ENCODE measurements around the gene NOXO1. TPM values are rescaled to one million over a fixed set of nuclear protein-coding genes. Genes with fewer than 3 reads are reported as not detected.

The NOXO1 gene
- total and polyA plus RNA-seq, 9 of the 15 experiments (the other 6 are each of a cell fraction or from before 2014, with no cell fraction given), result not detected

DNA sequence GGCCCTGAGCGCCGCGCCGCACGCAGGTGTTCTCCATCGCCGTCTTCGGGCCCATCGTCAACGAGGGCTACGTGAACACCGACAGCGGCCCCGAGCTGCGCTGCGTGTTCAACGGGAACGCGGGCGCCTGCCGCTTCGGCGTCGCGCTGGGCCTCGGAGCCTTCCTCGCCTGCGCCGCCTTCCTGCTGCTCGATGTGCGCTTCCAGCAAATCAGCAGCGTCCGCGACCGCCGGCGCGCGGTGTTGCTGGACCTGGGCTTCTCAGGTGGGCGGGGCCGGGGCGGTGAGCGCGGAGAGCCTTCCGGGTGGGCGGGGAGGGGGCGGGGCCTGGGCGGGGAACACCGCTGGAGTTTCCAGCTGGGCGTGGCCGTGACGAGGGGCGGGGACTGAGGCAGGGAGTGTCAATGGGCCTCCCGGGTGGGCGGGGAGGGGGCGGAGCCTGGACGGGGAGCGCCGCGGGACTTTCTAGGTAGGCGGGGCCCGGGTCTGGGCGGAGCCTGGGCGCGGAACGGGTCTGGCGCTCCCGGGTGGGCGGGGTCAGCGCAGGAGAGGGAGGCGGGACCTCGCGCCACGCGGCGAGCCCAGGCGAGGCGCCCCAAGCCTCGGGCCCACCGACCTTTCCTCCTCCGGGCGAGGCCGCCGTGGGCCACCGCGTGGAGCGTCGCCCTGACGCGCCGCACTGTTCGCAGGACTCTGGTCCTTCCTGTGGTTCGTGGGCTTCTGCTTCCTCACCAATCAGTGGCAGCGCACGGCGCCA lies 10.9 kb upstream of the NOXO1 start (continued):
- TF ChIP-seq, protein P1, sequence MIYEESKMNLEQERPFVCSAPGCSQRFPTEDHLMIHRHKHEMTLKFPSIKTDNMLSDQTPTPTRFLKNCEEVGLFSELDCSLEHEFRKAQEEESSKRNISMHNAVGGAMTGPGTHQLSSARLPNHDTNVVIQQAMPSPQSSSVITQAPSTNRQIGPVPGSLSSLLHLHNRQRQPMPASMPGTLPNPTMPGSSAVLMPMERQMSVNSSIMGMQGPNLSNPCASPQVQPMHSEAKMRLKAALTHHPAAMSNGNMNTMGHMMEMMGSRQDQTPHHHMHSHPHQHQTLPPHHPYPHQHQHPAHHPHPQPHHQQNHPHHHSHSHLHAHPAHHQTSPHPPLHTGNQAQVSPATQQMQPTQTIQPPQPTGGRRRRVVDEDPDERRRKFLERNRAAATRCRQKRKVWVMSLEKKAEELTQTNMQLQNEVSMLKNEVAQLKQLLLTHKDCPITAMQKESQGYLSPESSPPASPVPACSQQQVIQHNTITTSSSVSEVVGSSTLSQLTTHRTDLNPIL (CRISPR knock-in tag; IDR thresholded peaks at IDR 0.05), result no peak
- TF ChIP-seq SLC30A9 (CRISPR knock-in tag; IDR thresholded peaks at IDR 0.05) (no peak), MAZ (CRISPR knock-in tag; conservative IDR thresholded peaks at IDR 0.05 in 1 of 2, IDR thresholded peaks at IDR 0.05 in 1 of 2) (peak; percentile 57 to 77), PHB (CRISPR knock-in tag; IDR thresholded peaks at IDR 0.05) (no peak), BRD9 (IDR thresholded peaks at IDR 0.05; ENCODE audit: low read depth, partially characterized antibody) (no peak), CAMTA2 (CRISPR knock-in tag; conservative IDR thresholded peaks at IDR 0.05) (no peak), L3MBTL2 (IDR thresholded peaks at IDR 0.05) (peak; percentile 100), PTRF (tag; IDR thresholded peaks at IDR 0.05) (no peak), POU5F1 (IDR thresholded peaks at IDR 0.05; ENCODE audit: borderline replicate concordance, low read depth, low read length, partially characterized antibody) (no peak), ELF4 (CRISPR knock-in tag; IDR thresholded peaks at IDR 0.05) (no peak), MCM7 (IDR thresholded peaks at IDR 0.05) (no peak), NELFE (IDR thresholded peaks at IDR 0.05; ENCODE audit: insufficient read depth, insufficient read length) (no peak), ZNF764 (CRISPR knock-in tag; IDR thresholded peaks at IDR 0.05; ENCODE audit: low read depth) (no peak), PHF21A (IDR thresholded peaks at IDR 0.05; ENCODE audit: borderline replicate concordance, low read depth) (no peak), ZNF77 (CRISPR knock-in tag; IDR thresholded peaks at IDR 0.05) (no peak), SOX6 (IDR thresholded peaks at IDR 0.05) (peak; percentile 43), ZNF408 (CRISPR knock-in tag; IDR thresholded peaks at IDR 0.05; ENCODE audit: low read depth) (no peak)
- TF ChIP-seq, protein P2, sequence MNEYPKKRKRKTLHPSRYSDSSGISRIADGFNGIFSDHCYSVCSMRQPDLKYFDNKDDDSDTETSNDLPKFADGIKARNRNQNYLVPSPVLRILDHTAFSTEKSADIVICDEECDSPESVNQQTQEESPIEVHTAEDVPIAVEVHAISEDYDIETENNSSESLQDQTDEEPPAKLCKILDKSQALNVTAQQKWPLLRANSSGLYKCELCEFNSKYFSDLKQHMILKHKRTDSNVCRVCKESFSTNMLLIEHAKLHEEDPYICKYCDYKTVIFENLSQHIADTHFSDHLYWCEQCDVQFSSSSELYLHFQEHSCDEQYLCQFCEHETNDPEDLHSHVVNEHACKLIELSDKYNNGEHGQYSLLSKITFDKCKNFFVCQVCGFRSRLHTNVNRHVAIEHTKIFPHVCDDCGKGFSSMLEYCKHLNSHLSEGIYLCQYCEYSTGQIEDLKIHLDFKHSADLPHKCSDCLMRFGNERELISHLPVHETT (CRISPR knock-in tag; conservative IDR thresholded peaks at IDR 0.05 in 1 of 2, IDR thresholded peaks at IDR 0.05 in 1 of 2), result peak in 1 of 2 experiments; percentile 67; a peak in 2 of 4 replicates
- TF ChIP-seq, protein P3, sequence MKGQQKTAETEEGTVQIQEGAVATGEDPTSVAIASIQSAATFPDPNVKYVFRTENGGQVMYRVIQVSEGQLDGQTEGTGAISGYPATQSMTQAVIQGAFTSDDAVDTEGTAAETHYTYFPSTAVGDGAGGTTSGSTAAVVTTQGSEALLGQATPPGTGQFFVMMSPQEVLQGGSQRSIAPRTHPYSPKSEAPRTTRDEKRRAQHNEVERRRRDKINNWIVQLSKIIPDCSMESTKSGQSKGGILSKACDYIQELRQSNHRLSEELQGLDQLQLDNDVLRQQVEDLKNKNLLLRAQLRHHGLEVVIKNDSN (CRISPR knock-in tag; IDR thresholded peaks at IDR 0.05), result no peak

All from K562 (cell line).